K562 (cell line): Measurements from ENCODE around the gene TMSB10. TPM values are rescaled to one million over a fixed set of nuclear protein-coding genes. Genes with fewer than 3 reads are reported as not detected.

Experiments
- ATAC-seq: fragments of 200-7000 bp; cut with Tn5 transposase; 3 replicates; pipeline ENCODE4 v1.9.1; 2020; ENCODE audit warnings: moderate library complexity
- BruUV-seq: library from RNA; stranded (reverse); fragments of 400-500 nt; replicated peaks from 2 replicates; lab custom pipeline; 2021; lab: Mats Ljungman, UMichigan
- CTCF ChIA-PET: fragments of 300-600 bp; formaldehyde crosslinking; extraction: SDS; loops from one replicate; lab custom pipeline; 2021; ENCODE audit warnings: low intra/inter-chr PET ratio; lab: Yijun Ruan, JAX
- POLR2A ChIA-PET: fragments of 300-600, 350-650 bp; sonication (Branson Sonifier 250); formaldehyde crosslinking; extraction: SDS; loops from one replicate; lab custom pipeline; 2021; ENCODE audit warnings: antibody characterized with exemption, inconsistent platforms; lab: Yijun Ruan, JAX
- DNase-seq, 4 experiments: peaks; one replicate each; pipeline versions ENCODE4 v3.0.0 to v3.0.0-alpha.2; 2011 to 2018; ENCODE audit warnings: low spot score in 3 of 4, mixed read lengths in 3 of 4; ENCODE audit errors: extremely low read depth in 1 of 4
- FAIRE-seq: peaks from 2 replicates; lab custom pipeline; 2011; peaks lifted over from hg19 to GRCh38; lab: Jason Lieb, UNC
- H2AFZ ChIP-seq: 2 replicates; pipeline ENCODE4 v1.6.0; 2011; ENCODE audit warnings: low read depth, low read length, control low read depth, inconsistent platforms
- H3K27ac ChIP-seq: fragments of 200-600 bp; 3 replicates; pipeline ENCODE4 v1.8.0; 2011; ENCODE audit warnings: low read depth, mild to moderate bottlenecking, control low read depth, inconsistent platforms, low read length, moderate library complexity, mixed read lengths; ENCODE audit errors: extremely low read depth
- H3K27me3 ChIP-seq, 2 experiments: fragments of 300-600 bp in 1 of 2; 2 replicates in 1 of 2; 3 replicates in 1 of 2; pipeline versions ENCODE4 v1.6.0 to v1.8.0; 2011; ENCODE audit warnings: inconsistent platforms in 2 of 2, low read length in 2 of 2, mild to moderate bottlenecking in 1 of 2, mixed read lengths in 1 of 2, moderate library complexity in 1 of 2; ENCODE audit not compliant: control insufficient read depth in 2 of 2, insufficient read depth in 2 of 2
- H3K36me3 ChIP-seq: fragments of 300-600 bp; 3 replicates; pipeline ENCODE4 v1.8.0; 2011; ENCODE audit warnings: mild to moderate bottlenecking, low read length, inconsistent platforms; ENCODE audit not compliant: control insufficient read depth, insufficient read depth
- H3K4me1 ChIP-seq, 2 experiments: fragments of 200-600 bp in 1 of 2; replicated peaks in 1 of 2; 2 replicates in 1 of 2; 3 replicates in 1 of 2; pipeline versions ENCODE4 v1.5.1 to v1.8.0; 2011; ENCODE audit warnings: inconsistent platforms in 2 of 2, low read length in 2 of 2, mild to moderate bottlenecking in 1 of 2, mixed read lengths in 1 of 2, moderate library complexity in 1 of 2; ENCODE audit not compliant: control insufficient read depth in 2 of 2, insufficient read depth in 2 of 2
- H3K4me2 ChIP-seq: 2 replicates; pipeline ENCODE4 v1.6.1; 2011; ENCODE audit warnings: low read length, control low read depth, inconsistent platforms, mixed read lengths; ENCODE audit not compliant: insufficient read depth
- H3K4me3 ChIP-seq: fragments of 200-600 bp; sonication (generic), shearing (Covaris generic); 2 replicates; pipeline ENCODE4 v1.5.1; 2016; ENCODE audit warnings: control low read depth, inconsistent platforms
- H3K79me2 ChIP-seq: fragments of 200-600 bp; 3 replicates; pipeline ENCODE4 v1.8.0; 2011; ENCODE audit warnings: low read length, inconsistent platforms; ENCODE audit not compliant: control insufficient read depth, insufficient read depth
- H3K9ac ChIP-seq, 2 experiments: 2 replicates each; pipeline versions ENCODE4 v1.6.0 to v1.6.1; 2011; ENCODE audit warnings: low read depth in 2 of 2, low read length in 2 of 2, control low read depth in 1 of 2, inconsistent platforms in 1 of 2, mild to moderate bottlenecking in 1 of 2, mixed read lengths in 1 of 2; ENCODE audit not compliant: insufficient read depth in 1 of 2
- H3K9me1 ChIP-seq: one replicate; pipeline ENCODE4 v1.6.0; 2011; ENCODE audit warnings: inconsistent platforms, mild to moderate bottlenecking, low read length, moderate library complexity; ENCODE audit not compliant: control insufficient read depth, insufficient read depth
- H3K9me3 ChIP-seq: replicated peaks from 2 replicates; pipeline ENCODE4 v1.5.1; 2011; ENCODE audit warnings: low read depth, low read length, inconsistent platforms; ENCODE audit not compliant: control insufficient read depth, insufficient read depth
- H4K20me1 ChIP-seq: replicated peaks from 2 replicates; pipeline ENCODE4 v1.6.1; 2011; ENCODE audit warnings: low read length, inconsistent platforms, mixed read lengths; ENCODE audit not compliant: control insufficient read depth, insufficient read depth
- ATF4 ChIP-seq: fragments of 450-650 bp; formaldehyde crosslinking; IDR thresholded peaks from 2 replicates; pipeline ENCODE4 v1.4.0; 2022; ENCODE audit warnings: mild to moderate bottlenecking, moderate library complexity
- CGGBP1 ChIP-seq: fragments of 250-450 bp; sonication (Bioruptor Pico); IDR thresholded peaks from 2 replicates; pipeline ENCODE4 v1.9.0; 2021; ENCODE audit warnings: mild to moderate bottlenecking
- TBL1XR1 ChIP-seq, 2 experiments: IDR thresholded peaks; 2 replicates each; pipeline ENCODE4 v1.6.1; 2012; ENCODE audit warnings: improper control_type of control experiment in 2 of 2, low read length in 2 of 2, mild to moderate bottlenecking in 1 of 2
- ZNF121 ChIP-seq: sonication (generic); formaldehyde crosslinking; conservative IDR thresholded peaks from 2 replicates; pipeline ENCODE4 v1.8.0; 2022; ENCODE audit warnings: missing genetic modification reagents
- whole genome bisulfite sequencing: fragments of 100-300 bp; shearing (Covaris generic); methylation state at CpG from one replicate; pipeline ENCODE4 v1.1.6; 2016; ENCODE audit warnings: low coverage, mixed read lengths; ENCODE audit not compliant: insufficient coverage; ENCODE audit errors: missing lambda C conversion rate; 5-methylcytosine and 5-hydroxymethylcytosine counted together
- in situ Hi-C: fragments of 300-500 bp; cut with MboI; formaldehyde crosslinking; loops from 4 replicates; pipeline ENCODE4 v1.15.0; 2018; ENCODE audit warnings: inconsistent platforms, mixed read lengths
- intact Hi-C: fragments of 100-400 bp; cut with micrococcal nuclease; formaldehyde crosslinking; loops from 2 replicates; pipeline ENCODE4 v1.14.2; 2022
- polyA plus RNA-seq, 8 experiments: library from polyadenylated mRNA; depleted of rRNA in 4 of 8; stranded (reverse) in 5 of 8; unstranded in 3 of 8; fragments of >200 nt; fragmentation: Nextera tagmentation in 2 of 8; fragmentation: Illumina TruSeq in 1 of 8; extraction: Ambion mirVana in 2 of 8; extraction: Trizol in 1 of 8; gene quantifications; 2 replicates each; pipeline versions ENCODE4 v1.2.1 to v1.2.3, GENCODE V29; 2011 to 2014; ENCODE audit warnings: inconsistent platforms in 1 of 8, missing spikeins in 1 of 8
- total RNA-seq, 7 experiments: library from RNA; depleted of rRNA in 6 of 7; stranded (reverse); fragments of >200 nt in 6 of 7; fragmentation: Illumina TruSeq in 2 of 7; extraction: Trizol in 2 of 7; gene quantifications; 2 replicates each; pipeline versions ENCODE4 v1.2.1 to v1.2.3, GENCODE V29; 2011 to 2021; ENCODE audit warnings: low replicate concordance in 1 of 7

TMSB10 gene
- total and polyA plus RNA-seq, 9 of the 15 experiments (the other 6 are each of a cell fraction or from before 2014, with no cell fraction given), result 382 to 2,226 (median 959) TPM

GRCh38 chr2:84947010-84947593, 41.6 kb downstream of the TMSB10 start:
- FAIRE-seq, result no peak
- Histone ChIP-seq H3K9ac (no peak overlapping the region), H3K4me3 (no peak overlapping the region)

More at GRCh38 chr2:84947010-84947593, 41.6 kb downstream of the TMSB10 start:
- no peaks in the 10 kb centered on the region for H3K9me3 ChIP-seq
- POLR2A ChIA-PET, result interaction anchor here (0.6 to 1.3 kb wide), 4 partner anchors 9 to 24 kb away, joined by 3 to 5 read pairs (median 3); partner anchors contain the start of gene KCMF1
- intact Hi-C loops, result no loop called here
- 0 out of 2 replicates have a peak, but pooled peaks have one; percentile 12 for TF ChIP-seq ZNF121 (CRISPR knock-in tag)
- TF ChIP-seq TBL1XR1 (IDR thresholded peaks at IDR 0.05; ENCODE audit: low read length in 2 of 2), result no peak
- TF ChIP-seq ATF4 (CRISPR knock-in tag), result no peak
- no peak for TF ChIP-seq CGGBP1 (CRISPR knock-in tag)
- TF ChIP-seq, all 486 proteins: peak for 1
- H3K4me2 ChIP-seq, result no peak overlapping the region
- no peak overlapping the region for H3K27ac ChIP-seq
- no peak for DNase-seq
- peaks cover 5 to 8% of the 10 kb centered on the region in 2 experiments; a peak in 3 of 5 replicates for H3K4me1 ChIP-seq
- no peaks in the 10 kb centered on the region; a peak in 1 of 5 replicates for H3K27me3 ChIP-seq
- no peaks in the 10 kb centered on the region for H3K36me3 ChIP-seq
- CTCF ChIA-PET, result no interaction called here
- H3K79me2 ChIP-seq, result no peaks in the 10 kb centered on the region
- no peaks in the 10 kb centered on the region for H3K9me1 ChIP-seq
- peak overlapping the region; percentile 76; the same call in 1 of the 2 replicates for H2AFZ ChIP-seq
- no peak for ATAC-seq
- WGBS, result 67% methylated on average over 10 of the region's 10 CpGs
- no TSS peak for BruUV-seq
- 0 out of 2 replicates have a peak, but pooled peaks cover 3% of the 10 kb centered on the region for H4K20me1 ChIP-seq
- in situ Hi-C loops, result no loop called here
